COLO668 (cell line): ENCODE measurements around the gene YJU2.
"Not testable (repeated sequence)": the region's sequence is repeated elsewhere in the genome, so short reads cannot be mapped to it uniquely, and the experiment has no call there.

Experiments used
- DNase-seq: peaks from one replicate; lab custom pipeline; 2025; ENCODE audit not compliant: unreplicated experiment; lab: John Stamatoyannopoulos, UW

Gene YJU2

GRCh38 chr19:4228765-4229178 lies 18.1 kb upstream of the YJU2 start:
- no peak for DNase-seq

- no peak for DNase-seq
These were observed 17.5 kb upstream of the YJU2 start, which contains the start of gene EBI3 for GRCh38 chr19:4229179-4229931. TSS of gene EBI3 (plus strand) at chr19:4229523. CDS start at chr19:4229551, 28 bp downstream.

GRCh38 chr19:4230237-4230636 lies 16.6 kb upstream of the YJU2 start:
- DNase-seq, result not testable (repeated sequence)

- not testable (repeated sequence) for DNase-seq
These were observed 15.4 kb upstream of the YJU2 start for GRCh38 chr19:4231521-4231920.

- DNase-seq, result not testable (repeated sequence)
These were observed 14.7 kb upstream of the YJU2 start for GRCh38 chr19:4232139-4232538.

GRCh38 chr19:4232614-4233281 lies 14.1 kb upstream of the YJU2 start:
- DNase-seq, result peak; percentile 21

GRCh38 chr19:4233282-4233853 lies 13.5 kb upstream of the YJU2 start:
- peak; percentile 41 for DNase-seq

- DNase-seq, result no peak
These were observed 12.6 kb upstream of the YJU2 start for GRCh38 chr19:4234142-4234861.

GRCh38 chr19:4234862-4235201 lies 12.0 kb upstream of the YJU2 start:
- no peak for DNase-seq

- DNase-seq, result not testable (repeated sequence)
These were observed 9.4 kb upstream of the YJU2 start for GRCh38 chr19:4237510-4237909.

GRCh38 chr19:4238831-4239230 lies 8.0 kb upstream of the YJU2 start:
- no peak for DNase-seq

- no peak for DNase-seq
These were observed 5.0 kb upstream of the YJU2 start for GRCh38 chr19:4241824-4242430.

- not testable (repeated sequence) for DNase-seq
These were observed 942 bp upstream of the YJU2 start for GRCh38 chr19:4245938-4246337.

- DNase-seq, result no peak
These were observed 9.7 kb downstream of the YJU2 start for GRCh38 chr19:4256563-4256962.

GRCh38 chr19:4257025-4257424 lies 10.1 kb downstream of the YJU2 start:
- DNase-seq, result no peak

GRCh38 chr19:4258181-4258580 lies 11.3 kb downstream of the YJU2 start:
- DNase-seq, result no peak

- DNase-seq, result no peak
These were observed 13.8 kb downstream of the YJU2 start for GRCh38 chr19:4260613-4261191.

- no peak for DNase-seq
These were observed 17.9 kb downstream of the YJU2 start for GRCh38 chr19:4264812-4265211.

- no peak for DNase-seq
These were observed 19.5 kb downstream of the YJU2 start for GRCh38 chr19:4266253-4267000.
